A549 (cell line): ENCODE measurements around the gene DNAJC24.

ENCODE experiments used
- CBX8 ChIP-seq: fragments of 200-600 bp; sonication (generic); IDR thresholded peaks from 2 replicates; pipeline ENCODE4 v1.6.1; 2016
- CHD4 ChIP-seq: fragments of 200-600 bp; sonication (generic); IDR thresholded peaks from 2 replicates; pipeline ENCODE4 v1.6.1; 2016; ENCODE audit warnings: antibody characterized with exemption, mild to moderate bottlenecking, borderline replicate concordance
- CTCF ChIP-seq: fragments of >200 bp; sonication (Bioruptor Twin); formaldehyde crosslinking; IDR thresholded peaks from 3 replicates; pipeline ENCODE4 v1.5.1; 2016
- EHMT2 ChIP-seq: fragments of 200-600 bp; sonication (generic); IDR thresholded peaks from 2 replicates; pipeline ENCODE4 v1.6.1; 2016; ENCODE audit warnings: antibody characterized with exemption, low read depth, mild to moderate bottlenecking, moderate library complexity
- JUNB ChIP-seq: fragments of >200 bp; sonication (Bioruptor Twin); formaldehyde crosslinking; IDR thresholded peaks from 2 replicates; pipeline ENCODE4 v1.6.1; 2016
- KDM1A ChIP-seq: fragments of 200-600 bp; sonication (generic); IDR thresholded peaks from 2 replicates; pipeline ENCODE4 v1.6.1; 2016; ENCODE audit warnings: low read depth, mild to moderate bottlenecking
- MAFK ChIP-seq: fragments of 450-650 bp; IDR thresholded peaks from 2 replicates; pipeline ENCODE4 v1.6.1; 2014; ENCODE audit not compliant: partially characterized antibody
- MYC ChIP-seq: IDR thresholded peaks from 2 replicates; pipeline ENCODE4 v1.6.1; 2012; ENCODE audit warnings: mild to moderate bottlenecking, inconsistent platforms, low read length, improper control_type of control experiment, borderline replicate concordance
- RAD21 ChIP-seq, 2 experiments: fragments of >200 bp in 1 of 2; sonication (Bioruptor Twin) in 1 of 2; formaldehyde crosslinking in 1 of 2; IDR thresholded peaks in 1 of 2; conservative IDR thresholded peaks in 1 of 2; 2 replicates in 1 of 2; 3 replicates in 1 of 2; pipeline ENCODE4 v1.6.1; 2012 to 2018; ENCODE audit warnings: inconsistent platforms in 1 of 2
- REST ChIP-seq: fragments of 200-600 bp; sonication (generic); IDR thresholded peaks from 2 replicates; pipeline ENCODE4 v1.6.1; 2016; ENCODE audit warnings: antibody characterized with exemption, mild to moderate bottlenecking, moderate library complexity

- TF ChIP-seq RAD21 (conservative IDR thresholded peaks at IDR 0.05 in 1 of 2, IDR thresholded peaks at IDR 0.05 in 1 of 2) (no peak), KDM1A (no peak), MYC (no peak), CTCF (no peak), EHMT2 (no peak), REST (no peak), JUNB (no peak), CBX8 (no peak), CHD4 (no peak), MAFK (no peak)
Measured at GRCh38 chr11:31383116-31383515, 13.5 kb downstream of the DNAJC24 start.
